SK-N-SH treated with all-trans-retinoic acid at 6 μM for 48 hours (cell line): Measurements from ENCODE around the gene APEH.

Experiments
- ATAC-seq: fragments of 200-7000 bp; cut with Tn5 transposase; 3 replicates; pipeline ENCODE4 v1.9.1; 2020; ENCODE audit warnings: mild to moderate bottlenecking, moderate library complexity
- BACH2 ChIP-seq: fragments of 250-450 bp; sonication (Bioruptor Pico); IDR thresholded peaks from 2 replicates; pipeline ENCODE4 v1.9.0; 2021; ENCODE audit warnings: mild to moderate bottlenecking, borderline replicate concordance
- CREB5 ChIP-seq: fragments of 250-450 bp; sonication (Bioruptor Pico); IDR thresholded peaks from 2 replicates; pipeline ENCODE4 v1.5.1; 2020; ENCODE audit warnings: low read depth, mild to moderate bottlenecking, moderate library complexity
- CSRNP3 ChIP-seq: fragments of 250-450 bp; sonication (Bioruptor Pico); IDR thresholded peaks from 2 replicates; pipeline ENCODE4 v1.5.1; 2021; ENCODE audit warnings: mild to moderate bottlenecking, moderate library complexity
- ISL1 ChIP-seq: fragments of 250-450 bp; sonication (Bioruptor Pico); IDR thresholded peaks from 2 replicates; pipeline ENCODE4 v2.1.2; 2022; ENCODE audit warnings: mild to moderate bottlenecking, moderate library complexity
- PATZ1 ChIP-seq: fragments of 250-450 bp; sonication (Bioruptor Pico); IDR thresholded peaks from 2 replicates; pipeline ENCODE4 v1.8.0; 2020; ENCODE audit warnings: mild to moderate bottlenecking, moderate library complexity, borderline replicate concordance
- POU6F1 ChIP-seq: fragments of 250-450 bp; sonication (Bioruptor Pico); IDR thresholded peaks from 2 replicates; pipeline ENCODE4 v1.8.0; 2021; ENCODE audit warnings: low read depth, mild to moderate bottlenecking, moderate library complexity, borderline replicate concordance
- PPARA ChIP-seq: fragments of 250-450 bp; sonication (Bioruptor Pico); IDR thresholded peaks from 2 replicates; pipeline ENCODE4 v1.5.0; 2020; ENCODE audit warnings: mild to moderate bottlenecking, borderline replicate concordance
- RARB ChIP-seq: fragments of 250-450 bp; sonication (Bioruptor Pico); IDR thresholded peaks from 2 replicates; pipeline ENCODE4 v1.8.0; 2021; ENCODE audit warnings: mild to moderate bottlenecking, moderate library complexity
- TOX ChIP-seq: fragments of 250-450 bp; sonication (Bioruptor Pico); IDR thresholded peaks from 2 replicates; pipeline ENCODE4 v1.8.0; 2021; ENCODE audit warnings: mild to moderate bottlenecking, moderate library complexity, borderline replicate concordance
- TSHZ2 ChIP-seq: fragments of 250-450 bp; sonication (Bioruptor Pico); IDR thresholded peaks from 2 replicates; pipeline ENCODE4 v1.5.0; 2020; ENCODE audit warnings: mild to moderate bottlenecking, moderate library complexity
- ZC3H10 ChIP-seq: fragments of 250-450 bp; sonication (Bioruptor Pico); IDR thresholded peaks from 2 replicates; pipeline ENCODE4 v1.5.1; 2021; ENCODE audit warnings: mild to moderate bottlenecking, moderate library complexity
- ZFP30 ChIP-seq: fragments of 450-650 bp; formaldehyde crosslinking; IDR thresholded peaks from 2 replicates; pipeline ENCODE4 v1.5.0; 2022; ENCODE audit warnings: mild to moderate bottlenecking, moderate library complexity
- ZNF565 ChIP-seq: fragments of 450-650 bp; formaldehyde crosslinking; conservative IDR thresholded peaks from 2 replicates; pipeline ENCODE4 v1.5.0; 2020; ENCODE audit warnings: low read depth, mild to moderate bottlenecking, moderate library complexity
- ZNF70 ChIP-seq: fragments of 450-650 bp; formaldehyde crosslinking; IDR thresholded peaks from 2 replicates; pipeline ENCODE4 v1.5.0; 2020; ENCODE audit warnings: mild to moderate bottlenecking, moderate library complexity
- ZNF8 ChIP-seq: fragments of 450-650 bp; formaldehyde crosslinking; IDR thresholded peaks from 2 replicates; pipeline ENCODE4 v1.5.0; 2020; ENCODE audit warnings: mild to moderate bottlenecking, moderate library complexity

Gene APEH

GRCh38 chr3:49713336-49714105 lies 39.4 kb downstream of the APEH start:
- no peak for TF ChIP-seq TOX

GRCh38 chr3:49714728-49715550 lies 40.8 kb downstream of the APEH start:
- no peak for ATAC-seq
- no peak for TF ChIP-seq PATZ1 (CRISPR knock-in tag)
- no peak for TF ChIP-seq ZNF565 (CRISPR knock-in tag)
- TF ChIP-seq TSHZ2 (CRISPR knock-in tag), result no peak
- no peak for TF ChIP-seq CSRNP3 (CRISPR knock-in tag)
- TF ChIP-seq BACH2 (CRISPR knock-in tag), result no peak
- TF ChIP-seq ZNF70 (CRISPR knock-in tag), result no peak
- TF ChIP-seq ZC3H10 (CRISPR knock-in tag), result no peak
- TF ChIP-seq ZFP30 (CRISPR knock-in tag), result no peak
- no peak for TF ChIP-seq ZNF8
- no peak for TF ChIP-seq RARB (CRISPR knock-in tag)
- TF ChIP-seq ISL1 (CRISPR knock-in tag), result no peak
- no peak for TF ChIP-seq PPARA

More at GRCh38 chr3:49713336-49714105, 39.4 kb downstream of the APEH start:
- ATAC-seq, result no peak

GRCh38 chr3:49715611-49716121 lies 41.5 kb downstream of the APEH start:
- no peak for ATAC-seq

More at GRCh38 chr3:49715611-49716121, 41.5 kb downstream of the APEH start:
- TF ChIP-seq CSRNP3 (CRISPR knock-in tag) (no peak), CREB5 (CRISPR knock-in tag) (no peak), TSHZ2 (CRISPR knock-in tag) (no peak), TOX (no peak), PATZ1 (CRISPR knock-in tag) (no peak), POU6F1 (CRISPR knock-in tag) (no peak)
